Measurements from ENCODE around the gene ELMO1.

DNA sequence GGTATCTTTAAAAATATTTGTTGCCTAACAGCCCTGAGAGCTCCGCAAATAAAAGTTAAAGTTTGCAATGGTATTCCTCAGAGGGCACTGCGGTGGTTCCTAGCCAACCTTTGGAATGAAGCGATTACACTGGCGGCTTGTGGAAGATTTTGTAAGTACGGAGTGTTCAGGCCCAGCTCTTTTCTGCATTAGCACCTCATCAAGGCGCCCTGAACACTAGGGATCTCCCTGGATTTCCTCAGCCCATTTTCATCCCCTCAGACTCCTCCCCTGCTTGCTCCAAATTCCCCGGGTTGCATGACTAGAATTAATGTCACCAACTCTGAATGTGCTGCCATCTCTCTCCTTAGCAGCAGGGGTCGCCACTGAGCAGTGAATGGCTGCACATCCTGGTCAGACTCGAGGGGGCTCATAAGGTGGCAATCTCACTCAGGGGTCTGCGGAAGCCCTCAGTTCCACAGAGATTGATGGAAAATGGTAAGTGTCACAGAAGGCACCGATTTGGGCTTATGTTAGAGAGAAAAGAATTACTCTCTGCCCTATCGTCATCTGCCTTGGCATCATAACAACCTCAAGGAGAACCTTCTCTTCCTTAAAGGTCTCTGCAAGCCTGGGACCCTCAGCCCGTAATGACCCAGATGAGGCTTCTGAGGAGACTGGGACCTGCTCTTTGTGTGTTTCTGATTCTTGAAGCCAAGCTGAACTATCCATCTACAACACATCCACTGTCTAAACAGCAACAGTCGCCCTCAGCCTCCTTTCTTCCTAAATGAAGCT is 461.5 kb downstream of the ELMO1 start:
- TF ChIP-seq POLR2A (IDR thresholded peaks at IDR 0.05) (no peak), EP300 (IDR thresholded peaks at IDR 0.05) (no peak)
- TF ChIP-seq, protein P1, sequence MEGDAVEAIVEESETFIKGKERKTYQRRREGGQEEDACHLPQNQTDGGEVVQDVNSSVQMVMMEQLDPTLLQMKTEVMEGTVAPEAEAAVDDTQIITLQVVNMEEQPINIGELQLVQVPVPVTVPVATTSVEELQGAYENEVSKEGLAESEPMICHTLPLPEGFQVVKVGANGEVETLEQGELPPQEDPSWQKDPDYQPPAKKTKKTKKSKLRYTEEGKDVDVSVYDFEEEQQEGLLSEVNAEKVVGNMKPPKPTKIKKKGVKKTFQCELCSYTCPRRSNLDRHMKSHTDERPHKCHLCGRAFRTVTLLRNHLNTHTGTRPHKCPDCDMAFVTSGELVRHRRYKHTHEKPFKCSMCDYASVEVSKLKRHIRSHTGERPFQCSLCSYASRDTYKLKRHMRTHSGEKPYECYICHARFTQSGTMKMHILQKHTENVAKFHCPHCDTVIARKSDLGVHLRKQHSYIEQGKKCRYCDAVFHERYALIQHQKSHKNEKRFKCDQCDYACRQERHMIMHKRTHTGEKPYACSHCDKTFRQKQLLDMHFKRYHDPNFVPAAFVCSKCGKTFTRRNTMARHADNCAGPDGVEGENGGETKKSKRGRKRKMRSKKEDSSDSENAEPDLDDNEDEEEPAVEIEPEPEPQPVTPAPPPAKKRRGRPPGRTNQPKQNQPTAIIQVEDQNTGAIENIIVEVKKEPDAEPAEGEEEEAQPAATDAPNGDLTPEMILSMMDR (IDR thresholded peaks at IDR 0.05), result peak in 2 of 3 donors; percentile 47 to 66

Measured in ovary (tissue), 3 donors.